ENCODE measurements around the gene CORIN. TPM values are rescaled to one million over a fixed set of nuclear protein-coding genes. Genes with fewer than 3 reads are reported as not detected.

Gene CORIN
- total and polyA plus RNA-seq, 2 of the 13 experiments (the other 11 are each of a cell fraction or from before 2014, with no cell fraction given): 0.84 to 1.2 TPM

GRCh38 chr4:47791965-47792364 lies 45.9 kb downstream of the CORIN start (continued):
- no peak for TF ChIP-seq ZBTB26 (CRISPR knock-in tag; IDR thresholded peaks at IDR 0.05; ENCODE audit: borderline replicate concordance)
- TF ChIP-seq, protein P1, sequence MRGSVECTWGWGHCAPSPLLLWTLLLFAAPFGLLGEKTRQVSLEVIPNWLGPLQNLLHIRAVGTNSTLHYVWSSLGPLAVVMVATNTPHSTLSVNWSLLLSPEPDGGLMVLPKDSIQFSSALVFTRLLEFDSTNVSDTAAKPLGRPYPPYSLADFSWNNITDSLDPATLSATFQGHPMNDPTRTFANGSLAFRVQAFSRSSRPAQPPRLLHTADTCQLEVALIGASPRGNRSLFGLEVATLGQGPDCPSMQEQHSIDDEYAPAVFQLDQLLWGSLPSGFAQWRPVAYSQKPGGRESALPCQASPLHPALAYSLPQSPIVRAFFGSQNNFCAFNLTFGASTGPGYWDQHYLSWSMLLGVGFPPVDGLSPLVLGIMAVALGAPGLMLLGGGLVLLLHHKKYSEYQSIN (CRISPR knock-in tag; IDR thresholded peaks at IDR 0.05; ENCODE audit: borderline replicate concordance): no peak
- no peak for TF ChIP-seq PHF20 (CRISPR knock-in tag; IDR thresholded peaks at IDR 0.05)
- no peak for TF ChIP-seq RARA (CRISPR knock-in tag; IDR thresholded peaks at IDR 0.05)
- TF ChIP-seq, protein P2, sequence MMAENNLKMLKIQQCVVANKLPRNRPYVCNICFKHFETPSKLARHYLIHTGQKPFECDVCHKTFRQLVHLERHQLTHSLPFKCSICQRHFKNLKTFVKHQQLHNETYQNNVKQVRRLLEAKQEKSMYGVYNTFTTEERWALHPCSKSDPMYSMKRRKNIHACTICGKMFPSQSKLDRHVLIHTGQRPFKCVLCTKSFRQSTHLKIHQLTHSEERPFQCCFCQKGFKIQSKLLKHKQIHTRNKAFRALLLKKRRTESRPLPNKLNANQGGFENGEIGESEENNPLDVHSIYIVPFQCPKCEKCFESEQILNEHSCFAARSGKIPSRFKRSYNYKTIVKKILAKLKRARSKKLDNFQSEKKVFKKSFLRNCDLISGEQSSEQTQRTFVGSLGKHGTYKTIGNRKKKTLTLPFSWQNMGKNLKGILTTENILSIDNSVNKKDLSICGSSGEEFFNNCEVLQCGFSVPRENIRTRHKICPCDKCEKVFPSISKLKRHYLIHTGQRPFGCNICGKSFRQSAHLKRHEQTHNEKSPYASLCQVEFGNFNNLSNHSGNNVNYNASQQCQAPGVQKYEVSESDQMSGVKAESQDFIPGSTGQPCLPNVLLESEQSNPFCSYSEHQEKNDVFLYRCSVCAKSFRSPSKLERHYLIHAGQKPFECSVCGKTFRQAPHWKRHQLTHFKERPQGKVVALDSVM (CRISPR knock-in tag; IDR thresholded peaks at IDR 0.05): no peak
- TF ChIP-seq SMAD1 (CRISPR knock-in tag; IDR thresholded peaks at IDR 0.05; ENCODE audit: borderline replicate concordance, low read depth): no peak
- no peak for TF ChIP-seq RBM39 (IDR thresholded peaks at IDR 0.05; ENCODE audit: low read depth, low read length, poor library complexity, severe bottlenecking)
- TF ChIP-seq NFKBIZ (CRISPR knock-in tag; IDR thresholded peaks at IDR 0.05): no peak
- TF ChIP-seq ZBTB20 (CRISPR knock-in tag; IDR thresholded peaks at IDR 0.05; ENCODE audit: borderline replicate concordance, low read depth): no peak

Data from HepG2 (cell line).